Measurements from ENCODE around the gene NRP2. TPM values are rescaled to one million over a fixed set of nuclear protein-coding genes. Genes with fewer than 3 reads are reported as not detected.

NRP2 gene
- total RNA-seq, 2 experiments from 2014 or later: 0.35 to 2.6 TPM

DNA sequence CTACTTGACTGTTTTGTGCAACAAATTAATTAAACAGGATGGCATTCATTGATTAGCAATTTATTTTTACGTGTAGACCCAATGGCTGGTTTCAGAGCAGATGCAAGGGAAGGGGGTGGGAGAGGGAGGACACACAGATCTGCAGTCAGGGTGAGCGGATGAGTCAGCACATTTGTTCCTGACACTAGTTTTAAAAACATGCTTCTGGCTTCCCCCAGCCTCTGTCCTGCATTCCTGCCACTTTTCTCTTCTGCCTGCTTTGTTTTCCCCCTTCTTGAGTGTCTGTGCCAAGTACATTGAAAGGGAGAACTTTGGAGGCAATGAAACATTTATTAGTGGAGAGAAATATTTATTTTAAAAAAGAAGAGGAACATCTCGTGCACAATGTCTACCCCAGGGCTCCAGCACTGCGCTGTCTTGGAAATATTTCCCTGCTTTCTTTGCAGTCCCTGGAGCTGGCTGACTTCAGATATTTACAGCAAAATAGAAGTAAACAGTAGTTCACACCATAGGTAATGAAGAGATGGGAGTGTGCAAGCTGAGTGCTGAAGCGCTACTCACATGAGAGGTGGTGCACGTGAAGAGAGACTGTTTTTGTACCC, 52.2 kb downstream of the NRP2 start:
- POLR2A ChIA-PET: no interaction called here

DNA sequence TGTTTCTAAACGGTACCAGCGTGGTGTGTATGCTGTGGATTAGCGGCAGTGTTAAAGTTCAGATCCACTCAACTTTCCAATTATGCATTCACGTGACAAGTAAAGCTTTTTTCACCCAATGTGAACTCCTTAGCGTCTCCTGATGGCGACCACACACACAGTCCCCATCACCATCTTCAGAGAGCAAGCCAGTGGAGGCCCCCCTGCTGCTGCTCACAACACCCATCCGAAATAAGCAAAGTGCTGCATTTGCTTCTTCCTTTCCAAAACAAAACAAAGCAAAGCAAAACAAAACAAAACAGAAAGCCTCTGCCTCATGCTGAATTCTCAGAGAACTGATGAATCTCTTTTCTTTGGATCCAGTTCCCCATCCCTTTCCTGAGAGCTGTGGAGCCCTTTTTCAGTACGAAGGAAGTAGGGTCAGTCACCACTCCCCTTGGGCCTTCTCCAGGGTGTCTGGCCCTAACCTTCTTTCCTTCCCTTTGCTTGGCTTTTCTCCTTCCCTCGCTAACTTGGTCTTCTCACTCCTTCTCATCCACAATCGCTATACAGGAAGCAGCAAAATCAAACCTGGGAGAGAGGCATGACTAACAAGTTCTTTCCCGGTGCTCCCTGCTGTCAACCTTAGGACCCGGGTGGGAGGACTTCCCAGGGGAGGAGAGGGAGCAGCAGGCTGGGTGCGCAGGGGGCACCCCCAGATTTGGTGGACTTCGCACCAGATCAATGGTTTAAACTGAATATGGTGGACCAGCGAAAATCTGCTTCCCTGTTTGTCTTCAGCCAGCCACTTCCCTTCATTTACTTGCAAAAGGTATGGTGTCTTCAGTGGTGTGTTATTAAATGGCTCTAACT, 56.0 kb downstream of the NRP2 start:
- H3K4me3 ChIP-seq (ENCODE audit: low read depth, low read length, poor library complexity, severe bottlenecking): no peak overlapping the region
- H4K20me1 ChIP-seq (ENCODE audit: insufficient read depth, low read length): no peaks in the 10 kb centered on the region
- H3K9me2 ChIP-seq (ENCODE audit: insufficient read depth, low read length): no peaks in the 10 kb centered on the region
- no peak overlapping the region for H3K27ac ChIP-seq (ENCODE audit: low read depth, low read length, poor library complexity, severe bottlenecking)
- H3K4me2 ChIP-seq (ENCODE audit: low read length): no peak overlapping the region
- no peak for DNase-seq (ENCODE audit: low spot score)
- CTCF ChIA-PET (ENCODE audit: unreplicated experiment): no interaction called here
- intact Hi-C loops (cut with micrococcal nuclease; ENCODE audit: unreplicated experiment): no loop called here
- no peak overlapping the region for H2AFZ ChIP-seq (ENCODE audit: low read length)
- POLR2A ChIA-PET: no interaction called here
- no TSS peak for BruUV-seq (replicated peaks)
- H3K4me1 ChIP-seq (ENCODE audit: insufficient read depth, low read length, poor library complexity, severe bottlenecking): no peaks in the 10 kb centered on the region
- H3K36me3 ChIP-seq (ENCODE audit: insufficient read depth, low read length): no peaks in the 10 kb centered on the region
- H3K9me3 ChIP-seq (ENCODE audit: low read length): no peaks in the 10 kb centered on the region
- TF ChIP-seq, protein P1, sequence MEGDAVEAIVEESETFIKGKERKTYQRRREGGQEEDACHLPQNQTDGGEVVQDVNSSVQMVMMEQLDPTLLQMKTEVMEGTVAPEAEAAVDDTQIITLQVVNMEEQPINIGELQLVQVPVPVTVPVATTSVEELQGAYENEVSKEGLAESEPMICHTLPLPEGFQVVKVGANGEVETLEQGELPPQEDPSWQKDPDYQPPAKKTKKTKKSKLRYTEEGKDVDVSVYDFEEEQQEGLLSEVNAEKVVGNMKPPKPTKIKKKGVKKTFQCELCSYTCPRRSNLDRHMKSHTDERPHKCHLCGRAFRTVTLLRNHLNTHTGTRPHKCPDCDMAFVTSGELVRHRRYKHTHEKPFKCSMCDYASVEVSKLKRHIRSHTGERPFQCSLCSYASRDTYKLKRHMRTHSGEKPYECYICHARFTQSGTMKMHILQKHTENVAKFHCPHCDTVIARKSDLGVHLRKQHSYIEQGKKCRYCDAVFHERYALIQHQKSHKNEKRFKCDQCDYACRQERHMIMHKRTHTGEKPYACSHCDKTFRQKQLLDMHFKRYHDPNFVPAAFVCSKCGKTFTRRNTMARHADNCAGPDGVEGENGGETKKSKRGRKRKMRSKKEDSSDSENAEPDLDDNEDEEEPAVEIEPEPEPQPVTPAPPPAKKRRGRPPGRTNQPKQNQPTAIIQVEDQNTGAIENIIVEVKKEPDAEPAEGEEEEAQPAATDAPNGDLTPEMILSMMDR (conservative IDR thresholded peaks at IDR 0.05; ENCODE audit: low read length): no peak
- TF ChIP-seq EZH2phosphoT487 (IDR thresholded peaks at IDR 0.05; ENCODE audit: borderline replicate concordance, low read depth, low read length): no peak
- no peaks in the 10 kb centered on the region for H3K79me2 ChIP-seq (ENCODE audit: insufficient read depth, low read depth, low read length)

More for the DNA sequence above, 52.2 kb downstream of the NRP2 start:
- CTCF ChIA-PET (ENCODE audit: unreplicated experiment): no interaction called here
- Histone ChIP-seq H2AFZ (ENCODE audit: low read length) (no peak overlapping the region), H3K4me3 (ENCODE audit: low read depth, low read length, poor library complexity, severe bottlenecking) (no peak overlapping the region), H3K9me3 (ENCODE audit: low read length) (no peaks in the 10 kb centered on the region), H3K27ac (ENCODE audit: low read depth, low read length, poor library complexity, severe bottlenecking) (no peak overlapping the region), H4K20me1 (ENCODE audit: insufficient read depth, low read length) (no peaks in the 10 kb centered on the region), H3K9me2 (ENCODE audit: insufficient read depth, low read length) (no peaks in the 10 kb centered on the region), H3K79me2 (ENCODE audit: insufficient read depth, low read depth, low read length) (no peaks in the 10 kb centered on the region), H3K4me1 (ENCODE audit: insufficient read depth, low read length, poor library complexity, severe bottlenecking) (no peaks in the 10 kb centered on the region), H3K4me2 (ENCODE audit: low read length) (no peak overlapping the region), H3K36me3 (ENCODE audit: insufficient read depth, low read length) (no peaks in the 10 kb centered on the region)
- no peak for DNase-seq (ENCODE audit: low spot score)
- no peak for TF ChIP-seq EZH2phosphoT487 (IDR thresholded peaks at IDR 0.05; ENCODE audit: borderline replicate concordance, low read depth, low read length)
- TF ChIP-seq, protein P1 (conservative IDR thresholded peaks at IDR 0.05; ENCODE audit: low read length): no peak
- intact Hi-C loops (cut with micrococcal nuclease; ENCODE audit: unreplicated experiment): no loop called here
- no TSS peak for BruUV-seq (replicated peaks)

DNA sequence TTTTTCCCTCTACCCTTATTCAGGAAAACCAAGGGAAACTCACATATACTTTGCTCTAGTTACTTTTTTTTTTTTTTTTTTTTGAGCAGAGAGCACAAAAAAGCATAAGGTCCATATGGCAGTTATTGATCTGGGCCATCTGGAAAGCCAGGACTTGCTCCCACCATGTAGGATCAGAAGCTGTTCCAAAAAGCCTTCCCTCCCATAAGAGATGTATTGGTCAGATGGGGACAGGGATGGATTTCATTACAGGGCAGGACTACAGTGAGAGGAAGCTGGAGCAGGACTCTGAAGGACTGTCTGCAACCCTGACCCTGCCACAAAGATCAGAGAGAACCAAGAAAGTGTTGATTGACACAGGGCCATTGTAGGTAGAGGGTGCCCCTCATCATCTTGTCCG, 57.3 kb downstream of the NRP2 start:
- Histone ChIP-seq H3K36me3 (ENCODE audit: insufficient read depth, low read length) (no peaks in the 10 kb centered on the region), H3K9me3 (ENCODE audit: low read length) (no peaks in the 10 kb centered on the region), H3K79me2 (ENCODE audit: insufficient read depth, low read depth, low read length) (no peaks in the 10 kb centered on the region), H3K4me3 (ENCODE audit: low read depth, low read length, poor library complexity, severe bottlenecking) (no peak overlapping the region), H3K4me2 (ENCODE audit: low read length) (no peak overlapping the region), H3K4me1 (ENCODE audit: insufficient read depth, low read length, poor library complexity, severe bottlenecking) (no peaks in the 10 kb centered on the region), H4K20me1 (ENCODE audit: insufficient read depth, low read length) (no peaks in the 10 kb centered on the region), H3K27ac (ENCODE audit: low read depth, low read length, poor library complexity, severe bottlenecking) (no peak overlapping the region), H3K9me2 (ENCODE audit: insufficient read depth, low read length) (no peaks in the 10 kb centered on the region), H2AFZ (ENCODE audit: low read length) (no peak overlapping the region)
- POLR2A ChIA-PET: no interaction called here
- intact Hi-C loops (cut with micrococcal nuclease; ENCODE audit: unreplicated experiment): no loop called here
- CTCF ChIA-PET (ENCODE audit: unreplicated experiment): no interaction called here
- TF ChIP-seq, protein P1 (conservative IDR thresholded peaks at IDR 0.05; ENCODE audit: low read length): no peak
- no peak for TF ChIP-seq EZH2phosphoT487 (IDR thresholded peaks at IDR 0.05; ENCODE audit: borderline replicate concordance, low read depth, low read length)
- BruUV-seq (replicated peaks): no TSS peak
- DNase-seq (ENCODE audit: low spot score): no peak
